ENCODE measurements around the gene NRP1.

GRCh38 chr10:33252324-33252723, 82.1 kb downstream of the NRP1 start:
- TF ChIP-seq ZFP30 (CRISPR knock-in tag; IDR thresholded peaks at IDR 0.05) (no peak), ARNTL (CRISPR knock-in tag; IDR thresholded peaks at IDR 0.05; ENCODE audit: borderline replicate concordance, low read depth) (no peak), OSR1 (CRISPR knock-in tag; IDR thresholded peaks at IDR 0.05) (no peak), PPARA (CRISPR knock-in tag; IDR thresholded peaks at IDR 0.05; ENCODE audit: borderline replicate concordance) (no peak)
